ENCODE measurements around the gene PBX1.

Gene PBX1

DNA sequence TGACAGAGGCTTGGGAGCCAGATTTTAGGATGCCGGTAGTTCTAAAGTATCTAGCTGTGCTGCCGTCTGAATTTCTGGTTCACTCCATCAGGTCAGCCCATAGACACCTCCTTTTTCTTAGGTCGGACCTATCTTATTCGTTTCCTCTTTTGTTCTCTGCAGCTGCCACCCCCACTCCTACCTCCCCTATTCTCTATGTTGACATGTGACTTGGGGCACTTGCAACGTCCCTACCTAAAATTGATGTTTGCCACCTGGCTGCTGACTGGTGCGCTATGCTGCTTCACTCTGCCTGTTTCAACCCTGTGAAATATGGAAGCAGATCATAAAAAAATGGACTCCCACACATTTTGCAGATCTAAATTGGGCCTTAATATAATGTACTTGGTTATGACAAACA is 55.3 kb downstream of the PBX1 start:
- no peak for DNase-seq (ENCODE audit: low read depth in 2 of 2)
- no peak overlapping the region for H3K4me3 ChIP-seq (replicated peaks in 1 of 2; ENCODE audit: low read depth in 2 of 2, low read length in 2 of 2)
- TF ChIP-seq, protein P1, sequence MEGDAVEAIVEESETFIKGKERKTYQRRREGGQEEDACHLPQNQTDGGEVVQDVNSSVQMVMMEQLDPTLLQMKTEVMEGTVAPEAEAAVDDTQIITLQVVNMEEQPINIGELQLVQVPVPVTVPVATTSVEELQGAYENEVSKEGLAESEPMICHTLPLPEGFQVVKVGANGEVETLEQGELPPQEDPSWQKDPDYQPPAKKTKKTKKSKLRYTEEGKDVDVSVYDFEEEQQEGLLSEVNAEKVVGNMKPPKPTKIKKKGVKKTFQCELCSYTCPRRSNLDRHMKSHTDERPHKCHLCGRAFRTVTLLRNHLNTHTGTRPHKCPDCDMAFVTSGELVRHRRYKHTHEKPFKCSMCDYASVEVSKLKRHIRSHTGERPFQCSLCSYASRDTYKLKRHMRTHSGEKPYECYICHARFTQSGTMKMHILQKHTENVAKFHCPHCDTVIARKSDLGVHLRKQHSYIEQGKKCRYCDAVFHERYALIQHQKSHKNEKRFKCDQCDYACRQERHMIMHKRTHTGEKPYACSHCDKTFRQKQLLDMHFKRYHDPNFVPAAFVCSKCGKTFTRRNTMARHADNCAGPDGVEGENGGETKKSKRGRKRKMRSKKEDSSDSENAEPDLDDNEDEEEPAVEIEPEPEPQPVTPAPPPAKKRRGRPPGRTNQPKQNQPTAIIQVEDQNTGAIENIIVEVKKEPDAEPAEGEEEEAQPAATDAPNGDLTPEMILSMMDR (IDR thresholded peaks at IDR 0.05; ENCODE audit: low read depth, low read length) = no peak

DNA sequence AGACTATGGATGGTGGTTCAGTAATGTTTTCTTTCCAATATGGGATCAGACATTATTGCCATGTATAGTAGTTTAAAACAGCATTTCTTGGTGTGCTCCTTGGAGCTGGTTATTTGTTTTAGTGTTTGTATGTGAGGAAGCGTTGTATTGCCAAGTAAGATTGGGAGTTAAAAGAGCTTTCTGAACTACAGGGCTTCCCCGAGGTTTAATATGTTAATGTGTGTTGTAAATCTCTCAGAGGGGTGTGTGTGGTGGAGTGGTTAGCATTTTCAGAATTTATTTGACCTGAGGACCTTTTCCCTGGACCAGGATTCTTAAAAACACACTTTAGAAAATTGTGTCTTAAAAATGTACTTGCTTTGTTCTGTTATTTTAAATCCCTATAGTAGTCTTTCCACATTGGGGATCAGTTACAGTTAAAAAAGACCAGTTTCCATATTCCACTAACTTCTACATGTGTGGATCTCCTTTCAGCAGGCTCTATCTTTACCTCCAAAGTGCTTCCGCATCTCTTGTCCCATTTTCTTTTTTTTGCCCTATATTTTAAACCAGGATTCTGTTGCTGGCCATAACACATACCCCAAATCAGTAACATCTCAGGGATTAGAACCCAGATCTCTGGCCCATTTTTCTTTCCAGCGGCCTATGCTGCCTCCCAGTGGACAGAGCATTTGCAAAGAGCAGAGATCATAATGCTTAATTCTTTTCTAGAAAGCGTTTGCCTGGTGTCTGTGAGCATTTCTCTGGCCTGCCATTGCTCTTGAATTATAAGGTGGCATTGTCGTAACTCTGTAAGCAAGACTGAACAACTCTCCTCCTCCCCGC is 58.6 kb downstream of the PBX1 start:
- peak in 1 of 2 donors; percentile 54 for DNase-seq (ENCODE audit: low read depth in 2 of 2)
- no peak overlapping the region for H3K4me3 ChIP-seq (replicated peaks in 1 of 2; ENCODE audit: low read depth in 2 of 2, low read length in 2 of 2)
- TF ChIP-seq, protein P1 (IDR thresholded peaks at IDR 0.05; ENCODE audit: low read depth, low read length) = peak; percentile 55

DNA sequence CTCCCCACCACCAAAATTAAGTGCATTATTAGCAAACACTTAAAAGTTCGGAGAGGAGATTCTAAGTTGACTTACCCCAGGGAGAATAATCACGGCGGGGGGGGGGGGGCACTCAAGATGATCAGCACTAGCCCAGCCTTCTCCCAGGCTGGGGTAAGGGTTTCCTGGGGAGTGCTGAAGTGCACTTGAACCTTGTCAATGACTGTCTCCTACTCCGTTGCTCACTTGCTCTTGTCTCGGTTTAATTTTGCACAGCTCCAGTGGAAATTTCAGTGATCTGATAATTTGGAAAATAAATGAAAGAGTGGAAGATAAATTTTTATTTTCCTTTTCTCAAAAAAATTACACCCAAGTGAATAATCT is 59.2 kb downstream of the PBX1 start:
- TF ChIP-seq, protein P1 (IDR thresholded peaks at IDR 0.05; ENCODE audit: low read depth, low read length) = no peak
- DNase-seq (ENCODE audit: low read depth in 2 of 2) = no peak
- no peak overlapping the region for H3K4me3 ChIP-seq (replicated peaks in 1 of 2; ENCODE audit: low read depth in 2 of 2, low read length in 2 of 2)

DNA sequence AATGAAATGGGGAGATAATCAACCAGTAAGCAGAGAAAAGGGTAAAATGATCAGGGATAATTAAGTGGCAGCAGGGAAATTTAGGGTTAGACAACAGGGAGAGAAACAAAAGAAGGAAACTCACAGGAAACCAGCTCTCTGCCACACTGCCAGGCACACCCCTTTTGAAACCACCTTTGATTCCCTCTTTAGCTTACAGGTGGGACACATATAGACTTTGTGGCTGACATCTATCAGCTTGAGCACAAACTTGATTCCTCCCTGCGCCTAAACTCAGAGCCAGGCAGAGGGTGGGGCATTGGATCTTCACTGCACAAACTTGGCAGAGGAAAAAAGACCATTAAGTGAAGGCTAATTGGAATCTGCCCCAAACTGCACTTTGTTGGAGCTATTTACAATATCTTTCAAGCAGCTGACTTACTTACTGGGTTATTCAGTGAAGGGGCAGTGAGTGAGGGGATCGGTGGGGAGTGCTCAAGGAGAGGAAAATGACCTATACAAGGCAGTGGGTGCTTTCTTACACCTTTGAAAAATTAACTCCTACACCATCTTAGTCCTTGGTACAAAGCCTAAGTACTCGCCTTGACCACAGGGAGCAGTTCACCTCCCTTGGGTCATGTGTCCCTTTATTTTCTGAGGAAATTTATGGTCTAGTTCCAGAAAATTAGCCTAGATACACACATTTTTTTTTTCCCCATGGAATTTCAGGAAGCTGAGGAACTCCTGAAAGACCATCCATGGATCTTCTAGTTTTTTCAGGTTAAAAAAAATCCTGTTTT is 60.2 kb downstream of the PBX1 start:
- H3K4me3 ChIP-seq (replicated peaks in 1 of 2; ENCODE audit: low read depth in 2 of 2, low read length in 2 of 2) = no peak overlapping the region
- TF ChIP-seq, protein P1 (IDR thresholded peaks at IDR 0.05; ENCODE audit: low read depth, low read length) = no peak
- DNase-seq (ENCODE audit: low read depth in 2 of 2) = no peak

DNA sequence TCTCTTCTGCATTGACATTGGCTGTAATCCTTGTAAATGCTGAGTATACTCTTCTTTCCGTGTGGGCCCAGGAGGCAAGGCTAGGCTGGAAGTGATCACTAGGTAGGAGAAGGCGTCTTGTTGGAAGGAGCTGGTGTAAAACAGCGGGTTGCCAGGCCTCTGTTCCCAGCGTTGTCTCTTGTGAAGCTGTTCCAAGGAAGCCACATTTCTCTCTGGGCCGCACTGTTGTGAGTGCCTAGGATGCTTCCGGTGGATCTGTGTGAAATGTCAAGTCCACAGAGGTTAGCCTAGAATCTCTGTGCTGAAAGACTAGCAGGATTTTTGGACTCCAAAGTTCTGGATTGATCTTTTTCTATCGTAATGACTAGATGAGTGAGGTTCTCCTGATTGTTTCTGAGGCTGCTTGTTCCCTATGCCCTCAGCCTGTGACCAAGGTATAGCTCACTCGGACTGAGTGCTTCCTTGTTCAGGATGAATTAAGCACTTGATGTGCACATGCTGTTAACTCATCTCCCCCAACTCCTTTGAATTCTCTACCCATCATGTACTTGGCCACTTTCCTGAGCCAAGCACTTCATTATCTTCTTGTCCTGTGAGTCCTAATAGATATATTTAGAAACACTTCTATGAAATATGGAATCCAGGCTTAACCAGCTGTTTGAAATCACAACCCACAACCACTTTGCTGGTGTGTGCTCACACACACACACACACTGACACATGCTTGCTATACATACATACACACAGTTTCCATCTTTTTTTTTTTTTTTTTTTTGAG is 63.3 kb downstream of the PBX1 start:
- H3K4me3 ChIP-seq (replicated peaks in 1 of 2; ENCODE audit: low read depth in 2 of 2, low read length in 2 of 2) = no peak overlapping the region
- TF ChIP-seq, protein P1 (IDR thresholded peaks at IDR 0.05; ENCODE audit: low read depth, low read length) = no peak
- peak in 1 of 2 donors; percentile 44 for DNase-seq (ENCODE audit: low read depth in 2 of 2)

- H3K4me3 ChIP-seq (replicated peaks in 1 of 2; ENCODE audit: low read depth in 2 of 2, low read length in 2 of 2) = no peak overlapping the region
- DNase-seq (ENCODE audit: low read depth in 2 of 2) = no peak
- TF ChIP-seq, protein P1 (IDR thresholded peaks at IDR 0.05; ENCODE audit: low read depth, low read length) = no peak
Observed at GRCh38 chr1:164623805-164624204, 64.8 kb downstream of the PBX1 start.
